BLaER1 treated with 17β-estradiol and CSF1 and Interleukin-3, amounts not matched to agents 10 nM and 100 nM (cell line): ENCODE data around the gene ITGB3.
A peak's percentile ranks its signal among the peaks of the same experiment; 100 is the strongest.

Experiments
- H3K27ac ChIP-seq, 11 experiments: shearing (Covaris generic); formaldehyde crosslinking; 2 replicates each; pipeline ENCODE4 v1.8.1; 2022
- H3K27me3 ChIP-seq, 11 experiments: shearing (Covaris generic); formaldehyde crosslinking; 2 replicates each; pipeline ENCODE4 v1.8.1; 2022
- H3K36me3 ChIP-seq, 11 experiments: shearing (Covaris generic); formaldehyde crosslinking; 2 replicates each; pipeline ENCODE4 v1.8.1; 2022
- H3K4me1 ChIP-seq, 10 experiments: shearing (Covaris generic); formaldehyde crosslinking; 2 replicates each; pipeline ENCODE4 v1.8.1; 2022
- H3K4me2 ChIP-seq, 11 experiments: shearing (Covaris generic); formaldehyde crosslinking; 2 replicates each; pipeline ENCODE4 v1.8.1; 2022
- H3K4me3 ChIP-seq, 10 experiments: shearing (Covaris generic); formaldehyde crosslinking; 2 replicates each; pipeline ENCODE4 v1.8.1; 2022
- H3K9ac ChIP-seq, 11 experiments: shearing (Covaris generic); formaldehyde crosslinking; 2 replicates each; pipeline ENCODE4 v1.8.1; 2022
- H3K9me3 ChIP-seq, 11 experiments: shearing (Covaris generic); formaldehyde crosslinking; replicated peaks in 1 of 11; 2 replicates each; pipeline ENCODE4 v1.8.1; 2022
- H4K20me1 ChIP-seq, 11 experiments: shearing (Covaris generic); formaldehyde crosslinking; 2 replicates each; pipeline ENCODE4 v1.8.1; 2022
- Cebpa-rat ChIP-seq, 11 experiments: shearing (Covaris generic); IDR thresholded peaks; 2 replicates each; pipeline ENCODE4 v1.8.1; 2022

Gene ITGB3

GRCh38 chr17:47225436-47225858 lies 28.2 kb upstream of the ITGB3 start:
- TF ChIP-seq Cebpa-rat (IDR thresholded peaks at IDR 0.05): no peak
- peaks cover 9 to 32% (median 26%) of the 10 kb centered on the region in 11 experiments for H3K9me3 ChIP-seq
- H3K4me1 ChIP-seq: peaks cover 26 to 57% (median 39%) of the 10 kb centered on the region in 10 experiments
- no peaks in the 10 kb centered on the region; a peak in 1 of 22 replicates for H4K20me1 ChIP-seq
- H3K36me3 ChIP-seq: peaks cover 0 to 5% (median 0%) of the 10 kb centered on the region in 11 experiments; a peak in 2 of 22 replicates
- H3K27me3 ChIP-seq: peaks cover 0 to 21% (median 0%) of the 10 kb centered on the region in 11 experiments; a peak in 8 of 22 replicates
- peak overlapping the region in 3 of 11 experiments; percentile 22 to 49 (median 31); a peak in 3 of 22 replicates for H3K9ac ChIP-seq
- H3K27ac ChIP-seq: peak overlapping the region in 4 of 11 experiments; percentile 18 to 66 (median 54); a peak in 7 of 22 replicates
- H3K4me3 ChIP-seq: no peak overlapping the region
- H3K4me2 ChIP-seq: peak overlapping the region in 7 of 11 experiments; percentile 7 to 70 (median 52); a peak in 14 of 22 replicates

- H4K20me1 ChIP-seq: no peaks in the 10 kb centered on the region
- peaks cover 0 to 5% (median 0%) of the 10 kb centered on the region in 11 experiments; a peak in 2 of 22 replicates for H3K36me3 ChIP-seq
- H3K27ac ChIP-seq: peak overlapping the region in 3 of 11 experiments; percentile 45 to 66 (median 62); a peak in 5 of 22 replicates
- TF ChIP-seq Cebpa-rat (IDR thresholded peaks at IDR 0.05): no peak
- peaks cover 9 to 32% (median 26%) of the 10 kb centered on the region in 11 experiments for H3K9me3 ChIP-seq
- no peak overlapping the region for H3K4me3 ChIP-seq
- H3K4me1 ChIP-seq: peaks cover 26 to 57% (median 39%) of the 10 kb centered on the region in 10 experiments
- peaks cover 0 to 21% (median 0%) of the 10 kb centered on the region in 11 experiments; a peak in 8 of 22 replicates for H3K27me3 ChIP-seq
- peak overlapping the region in 7 of 11 experiments; percentile 7 to 70 (median 52); a peak in 11 of 22 replicates for H3K4me2 ChIP-seq
- peak overlapping the region in 2 of 11 experiments; percentile 31 to 49; a peak in 2 of 22 replicates for H3K9ac ChIP-seq
These were observed 27.5 kb upstream of the ITGB3 start for GRCh38 chr17:47225911-47226688.

- H3K9ac ChIP-seq: no peak overlapping the region
- H3K4me3 ChIP-seq: no peak overlapping the region
- H3K9me3 ChIP-seq: peaks cover 9 to 25% (median 22%) of the 10 kb centered on the region in 11 experiments
- H3K4me2 ChIP-seq: no peak overlapping the region
- no peak overlapping the region for H3K27ac ChIP-seq
- H4K20me1 ChIP-seq: no peaks in the 10 kb centered on the region
- peaks cover 0 to 15% (median 0%) of the 10 kb centered on the region in 11 experiments; a peak in 8 of 22 replicates for H3K27me3 ChIP-seq
- no peak for TF ChIP-seq Cebpa-rat (IDR thresholded peaks at IDR 0.05)
- H3K4me1 ChIP-seq: peaks cover 30 to 55% (median 41%) of the 10 kb centered on the region in 10 experiments
- peaks cover 0 to 5% (median 0%) of the 10 kb centered on the region in 11 experiments; a peak in 2 of 22 replicates for H3K36me3 ChIP-seq
These were observed 25.8 kb upstream of the ITGB3 start for GRCh38 chr17:47227862-47228261.

GRCh38 chr17:47229535-47230443 lies 23.8 kb upstream of the ITGB3 start:
- H3K27me3 ChIP-seq: peaks cover 0 to 15% (median 0%) of the 10 kb centered on the region in 11 experiments; a peak in 8 of 22 replicates
- peak in 8 of 11 experiments; percentile 16 to 79 (median 56); a peak in 11 of 22 replicates for TF ChIP-seq Cebpa-rat (IDR thresholded peaks at IDR 0.05)
- peaks cover 30 to 43% (median 36%) of the 10 kb centered on the region in 10 experiments for H3K4me1 ChIP-seq
- no peaks in the 10 kb centered on the region for H4K20me1 ChIP-seq
- H3K27ac ChIP-seq: peak overlapping the region in 4 of 11 experiments; percentile 24 to 45 (median 34); a peak in 6 of 22 replicates
- H3K4me3 ChIP-seq: peak overlapping the region in 5 of 10 experiments; percentile 13 to 43 (median 24); a peak in 6 of 20 replicates
- peaks cover 0 to 5% (median 3%) of the 10 kb centered on the region in 11 experiments; a peak in 14 of 22 replicates for H3K9me3 ChIP-seq
- H3K4me2 ChIP-seq: peak overlapping the region; percentile 83 to 98 (median 87)
- H3K9ac ChIP-seq: peak overlapping the region in 6 of 11 experiments; percentile 24 to 66 (median 53); a peak in 10 of 22 replicates
- no peaks in the 10 kb centered on the region for H3K36me3 ChIP-seq

GRCh38 chr17:47230864-47231263 lies 22.8 kb upstream of the ITGB3 start:
- H3K9ac ChIP-seq: peak overlapping the region in 10 of 11 experiments; percentile 5 to 53 (median 30); a peak in 9 of 22 replicates
- H3K4me3 ChIP-seq: peak overlapping the region in 9 of 10 experiments; percentile 5 to 38 (median 21); a peak in 11 of 20 replicates

GRCh38 chr17:47231334-47231733 lies 22.3 kb upstream of the ITGB3 start:
- H3K4me2 ChIP-seq: peak overlapping the region; percentile 83 to 98 (median 87)
- H3K9me3 ChIP-seq: peaks cover 8 to 13% (median 11%) of the 10 kb centered on the region in 11 experiments
- peaks cover 17 to 31% (median 28%) of the 10 kb centered on the region in 10 experiments for H3K4me1 ChIP-seq
- H3K4me3 ChIP-seq: peak overlapping the region in 1 of 10 experiments; percentile 38; a peak in 1 of 20 replicates
- no peak for TF ChIP-seq Cebpa-rat (IDR thresholded peaks at IDR 0.05)
- H3K36me3 ChIP-seq: peaks cover 0 to under 1% (median 0%) of the 10 kb centered on the region in 11 experiments; a peak in 1 of 22 replicates
- no peaks in the 10 kb centered on the region for H4K20me1 ChIP-seq
- peaks cover 0 to 15% (median 0%) of the 10 kb centered on the region in 11 experiments; a peak in 8 of 22 replicates for H3K27me3 ChIP-seq
- peak overlapping the region in 3 of 11 experiments; percentile 11 to 45 (median 38); a peak in 2 of 22 replicates for H3K27ac ChIP-seq
- no peak overlapping the region for H3K9ac ChIP-seq

More at GRCh38 chr17:47230864-47231263, 22.8 kb upstream of the ITGB3 start:
- peaks cover 0 to 15% (median 0%) of the 10 kb centered on the region in 11 experiments; a peak in 8 of 22 replicates for H3K27me3 ChIP-seq
- no peaks in the 10 kb centered on the region for H3K36me3 ChIP-seq
- peak overlapping the region; percentile 83 to 98 (median 87) for H3K4me2 ChIP-seq
- H3K4me1 ChIP-seq: peaks cover 22 to 32% (median 30%) of the 10 kb centered on the region in 10 experiments
- H3K9me3 ChIP-seq: peaks cover 3 to 9% (median 6%) of the 10 kb centered on the region in 11 experiments; a peak in 14 of 22 replicates
- H4K20me1 ChIP-seq: no peaks in the 10 kb centered on the region
- TF ChIP-seq Cebpa-rat (IDR thresholded peaks at IDR 0.05): peak in 6 of 11 experiments; percentile 12 to 77 (median 58); a peak in 7 of 22 replicates
- peak overlapping the region in 4 of 11 experiments; percentile 11 to 38 (median 26); a peak in 4 of 22 replicates for H3K27ac ChIP-seq

- H3K4me3 ChIP-seq: no peak overlapping the region
- H3K27ac ChIP-seq: no peak overlapping the region
- peaks cover 0 to 15% (median 0%) of the 10 kb centered on the region in 11 experiments; a peak in 8 of 22 replicates for H3K27me3 ChIP-seq
- H3K4me2 ChIP-seq: peak overlapping the region in 7 of 11 experiments; percentile 84 to 98 (median 89); a peak in 8 of 22 replicates
- no peak overlapping the region for H3K9ac ChIP-seq
- TF ChIP-seq Cebpa-rat (IDR thresholded peaks at IDR 0.05): no peak
- H3K9me3 ChIP-seq: peaks cover 13 to 19% (median 16%) of the 10 kb centered on the region in 11 experiments
- H4K20me1 ChIP-seq: no peaks in the 10 kb centered on the region
- H3K4me1 ChIP-seq: peaks cover 16 to 31% (median 28%) of the 10 kb centered on the region in 10 experiments
- peaks cover 0 to 6% (median 3%) of the 10 kb centered on the region in 11 experiments; a peak in 5 of 22 replicates for H3K36me3 ChIP-seq
These were observed 21.8 kb upstream of the ITGB3 start for GRCh38 chr17:47231866-47232265.
